ENCODE measurements around the gene IGFBP4. TPM values are rescaled to one million over a fixed set of nuclear protein-coding genes. Genes with fewer than 3 reads are reported as not detected.
A peak's percentile ranks its signal among the peaks of the same experiment; 100 is the strongest.

Gene IGFBP4
- total and polyA plus RNA-seq, 2 of the 13 experiments (the other 11 are each of a cell fraction or from before 2014, with no cell fraction given): 4.1 to 49.0 TPM

- ChIA-PET CTCF (ENCODE audit: low intra/inter-chr PET ratio, low total read pairs) (interaction anchor here (0.7 to 1.4 kb wide), 4 partner anchors 35 to 127 kb away, joined by 3 to 4 read pairs (median 3); no protein-coding TSS in a partner anchor), POLR2A (no interaction called here)
- H3K4me3 ChIP-seq (replicated peaks in 1 of 3; ENCODE audit: insufficient read depth in 1 of 3, low read depth in 2 of 3, low read length in 3 of 3): no peak overlapping the region
- no peak overlapping the region for H3K27ac ChIP-seq (ENCODE audit: extremely low read length, insufficient read depth, low read length)
- H3K9me3 ChIP-seq (ENCODE audit: low read length): no peaks in the 10 kb centered on the region
- FAIRE-seq (peak; percentile 86), ATAC-seq (peak; percentile 90), DNase-seq (ENCODE audit: low spot score) (no peak)
- H4K20me1 ChIP-seq (ENCODE audit: insufficient read depth, low read length): no peaks in the 10 kb centered on the region
- 35% methylated on average over 4 of the region's 6 CpGs for WGBS (ENCODE audit: low lambda C conversion rate)
- no peaks in the 10 kb centered on the region for H3K79me2 ChIP-seq (ENCODE audit: insufficient read depth, low read length)
- H3K9ac ChIP-seq (ENCODE audit: insufficient read depth, low read depth, low read length): no peak overlapping the region
- peak overlapping the region; percentile 40; the same call in 1 of the 2 replicates for H3K4me2 ChIP-seq (ENCODE audit: low read depth, low read length)
- H3K27me3 ChIP-seq (ENCODE audit: control insufficient read depth in 1 of 2, insufficient read depth in 2 of 2, low read length in 2 of 2): peaks cover 3 to 14% of the 10 kb centered on the region in 2 experiments; a peak in 3 of 5 replicates
- H2AFZ ChIP-seq (ENCODE audit: low read length): no peak overlapping the region
- in situ Hi-C loops (cut with HindIII; ENCODE audit: extremely low pct_ligation_motif_present, low pct_unique_long_range_greater_than_20kb): no loop called here
- H3K36me3 ChIP-seq (replicated peaks in 1 of 2; ENCODE audit: control insufficient read depth in 1 of 2, insufficient read depth in 2 of 2, low read length in 2 of 2): no peaks in the 10 kb centered on the region
- peaks cover 8% of the 10 kb centered on the region; the same call in 1 of the 2 replicates for H3K4me1 ChIP-seq (ENCODE audit: insufficient read depth, low read length)
- BruUV-seq (replicated peaks): no TSS peak
- intact Hi-C loops (cut with micrococcal nuclease; ENCODE audit: unreplicated experiment): no loop called here
- TF ChIP-seq HOXA3 (CRISPR knock-in tag; IDR thresholded peaks at IDR 0.05): no peak
- TF ChIP-seq MAF1 (CRISPR knock-in tag; IDR thresholded peaks at IDR 0.05; ENCODE audit: borderline replicate concordance): no peak
- no peak for TF ChIP-seq BCL6 (CRISPR knock-in tag; IDR thresholded peaks at IDR 0.05)
- TF ChIP-seq MAFF (IDR thresholded peaks at IDR 0.05; ENCODE audit: low read depth, low read length): no peak
- TF ChIP-seq NCOA5 (CRISPR knock-in tag; IDR thresholded peaks at IDR 0.05): no peak
- TF ChIP-seq GABPB1 (CRISPR knock-in tag; IDR thresholded peaks at IDR 0.05): no peak
- no peak for TF ChIP-seq ZNF318 (CRISPR knock-in tag; IDR thresholded peaks at IDR 0.05)
- TF ChIP-seq ZNF350 (CRISPR knock-in tag; IDR thresholded peaks at IDR 0.05; ENCODE audit: borderline replicate concordance, low read depth): 0 out of 2 replicates have a peak, but pooled peaks have one; percentile 41
- no peak for TF ChIP-seq MATR3 (CRISPR knock-in tag; IDR thresholded peaks at IDR 0.05)
- 0 out of 2 replicates have a peak, but pooled peaks have one; percentile 21 for TF ChIP-seq ZNF629 (CRISPR knock-in tag; conservative IDR thresholded peaks at IDR 0.05)
- TF ChIP-seq ZNF891 (CRISPR knock-in tag; IDR thresholded peaks at IDR 0.05): no peak
- TF ChIP-seq SP1 (IDR thresholded peaks at IDR 0.05): no peak
- TF ChIP-seq SP1 (CRISPR knock-in tag; IDR thresholded peaks at IDR 0.05): no peak
- no peak for TF ChIP-seq TBP (CRISPR knock-in tag; IDR thresholded peaks at IDR 0.05)
Measured at GRCh38 chr17:40433551-40434415, 9.5 kb upstream of the IGFBP4 start.

All from HepG2 (cell line).